ENCODE measurements around the gene NINJ2. TPM values are rescaled to one million over a fixed set of nuclear protein-coding genes. Genes with fewer than 3 reads are reported as not detected.
A peak's percentile ranks its signal among the peaks of the same experiment; 100 is the strongest.
"Not testable (repeated sequence)": the region's sequence is repeated elsewhere in the genome, so short reads cannot be mapped to it uniquely, and the experiment has no call there.

NINJ2 gene
- 10 to 100 TPM in 1 of 2 donors, 1 to 10 TPM in 1; 3.3 to 10.9 TPM for polyA plus RNA-seq

- no peak within 1 kb of the TSS for H3K4me3 ChIP-seq (ENCODE audit: low read depth in 1 of 2, low read length in 2 of 2)
- H3K27me3 ChIP-seq (ENCODE audit: control insufficient read depth in 1 of 2, insufficient read depth in 2 of 2, low read length in 2 of 2), result no peaks in the 10 kb centered on the region
Observed at GRCh38 chr12:663293-663871, at the start of gene NINJ2. Gene NINJ2 (minus strand): TSS chr12:663445. CDS start chr12:663360, 85 bp downstream.

GRCh38 chr12:712172-712863 is 49.1 kb upstream of the NINJ2 start:
- Histone ChIP-seq H3K9me3 (ENCODE audit: control insufficient read depth in 2 of 2, insufficient read depth in 1 of 2, low read depth in 1 of 2, low read length in 1 of 2) (no peaks in the 10 kb centered on the region), H3K36me3 (ENCODE audit: control insufficient read depth in 2 of 2, insufficient read depth in 2 of 2, low read length in 1 of 2) (no peaks in the 10 kb centered on the region), H3K4me1 (ENCODE audit: control insufficient read depth in 2 of 2, insufficient read depth in 2 of 2, low read length in 1 of 2) (no peaks in the 10 kb centered on the region), H3K27me3 (ENCODE audit: control insufficient read depth in 1 of 2, insufficient read depth in 2 of 2, low read length in 2 of 2) (no peaks in the 10 kb centered on the region), H3K4me3 (ENCODE audit: low read depth in 1 of 2, low read length in 2 of 2) (no peak overlapping the region), H3K27ac (ENCODE audit: low read depth in 2 of 2, low read length in 1 of 2) (no peak overlapping the region)
- 44 to 51% methylated on average over 8 of the region's 8 CpGs for WGBS, 2 donors

More at GRCh38 chr12:663293-663871, at the start of gene NINJ2:
- Histone ChIP-seq H3K27ac (ENCODE audit: low read depth in 2 of 2, low read length in 1 of 2) (peak within 1 kb of the TSS; percentile 30 to 40), H3K36me3 (ENCODE audit: control insufficient read depth in 2 of 2, insufficient read depth in 2 of 2, low read length in 1 of 2) (no peaks in the 10 kb centered on the region), H3K9me3 (ENCODE audit: control insufficient read depth in 2 of 2, insufficient read depth in 1 of 2, low read depth in 1 of 2, low read length in 1 of 2) (no peaks in the 10 kb centered on the region), H3K4me1 (ENCODE audit: control insufficient read depth in 2 of 2, insufficient read depth in 2 of 2, low read length in 1 of 2) (peaks cover 0 to 6% of the 10 kb centered on the region in 2 donors)
- 62 to 71% methylated on average over 17 of the region's 17 CpGs for WGBS, 2 donors

GRCh38 chr12:709455-710020 is 46.3 kb upstream of the NINJ2 start:
- Histone ChIP-seq H3K27me3 (ENCODE audit: control insufficient read depth in 1 of 2, insufficient read depth in 2 of 2, low read length in 2 of 2) (no peaks in the 10 kb centered on the region), H3K9me3 (ENCODE audit: control insufficient read depth in 2 of 2, insufficient read depth in 1 of 2, low read depth in 1 of 2, low read length in 1 of 2) (no peaks in the 10 kb centered on the region), H3K4me1 (ENCODE audit: control insufficient read depth in 2 of 2, insufficient read depth in 2 of 2, low read length in 1 of 2) (no peaks in the 10 kb centered on the region), H3K36me3 (ENCODE audit: control insufficient read depth in 2 of 2, insufficient read depth in 2 of 2, low read length in 1 of 2) (no peaks in the 10 kb centered on the region), H3K27ac (ENCODE audit: low read depth in 2 of 2, low read length in 1 of 2) (no peak overlapping the region), H3K4me3 (ENCODE audit: low read depth in 1 of 2, low read length in 2 of 2) (no peak overlapping the region)
- WGBS, 2 donors, result 90 to 94% methylated on average over 7 of the region's 7 CpGs

- H3K4me1 ChIP-seq (ENCODE audit: control insufficient read depth in 2 of 2, insufficient read depth in 2 of 2, low read length in 1 of 2); H3K4me3 ChIP-seq (ENCODE audit: low read depth in 1 of 2, low read length in 2 of 2); H3K27ac ChIP-seq (ENCODE audit: low read depth in 2 of 2, low read length in 1 of 2); H3K9me3 ChIP-seq (ENCODE audit: control insufficient read depth in 2 of 2, insufficient read depth in 1 of 2, low read depth in 1 of 2, low read length in 1 of 2); H3K27me3 ChIP-seq (ENCODE audit: control insufficient read depth in 1 of 2, insufficient read depth in 2 of 2, low read length in 2 of 2); H3K36me3 ChIP-seq (ENCODE audit: control insufficient read depth in 2 of 2, insufficient read depth in 2 of 2, low read length in 1 of 2): not testable (repeated sequence)
- WGBS, 2 donors, result 79 to 82% methylated on average over 2 to 3 of the region's 3 CpGs
Observed at GRCh38 chr12:708084-708483, 44.8 kb upstream of the NINJ2 start.

GRCh38 chr12:704516-705242 is 41.4 kb upstream of the NINJ2 start:
- Histone ChIP-seq H3K9me3 (ENCODE audit: control insufficient read depth in 2 of 2, insufficient read depth in 1 of 2, low read depth in 1 of 2, low read length in 1 of 2) (no peaks in the 10 kb centered on the region), H3K36me3 (ENCODE audit: control insufficient read depth in 2 of 2, insufficient read depth in 2 of 2, low read length in 1 of 2) (no peaks in the 10 kb centered on the region), H3K27me3 (ENCODE audit: control insufficient read depth in 1 of 2, insufficient read depth in 2 of 2, low read length in 2 of 2) (no peaks in the 10 kb centered on the region), H3K4me3 (ENCODE audit: low read depth in 1 of 2, low read length in 2 of 2) (no peak overlapping the region), H3K4me1 (ENCODE audit: control insufficient read depth in 2 of 2, insufficient read depth in 2 of 2, low read length in 1 of 2) (no peaks in the 10 kb centered on the region), H3K27ac (ENCODE audit: low read depth in 2 of 2, low read length in 1 of 2) (no peak overlapping the region)
- 87 to 91% methylated on average over 5 of the region's 5 CpGs for WGBS, 2 donors

- WGBS, 2 donors, result 73 to 82% methylated on average over 11 of the region's 11 CpGs
- H3K9me3 ChIP-seq (ENCODE audit: control insufficient read depth in 2 of 2, insufficient read depth in 1 of 2, low read depth in 1 of 2, low read length in 1 of 2), result peaks cover 0 to 3% of the 10 kb centered on the region in 2 donors
- no peak overlapping the region for H3K27ac ChIP-seq (ENCODE audit: low read depth in 2 of 2, low read length in 1 of 2)
- no peaks in the 10 kb centered on the region for H3K27me3 ChIP-seq (ENCODE audit: control insufficient read depth in 1 of 2, insufficient read depth in 2 of 2, low read length in 2 of 2)
- H3K4me1 ChIP-seq (ENCODE audit: control insufficient read depth in 2 of 2, insufficient read depth in 2 of 2, low read length in 1 of 2), result no peaks in the 10 kb centered on the region
- H3K4me3 ChIP-seq (ENCODE audit: low read depth in 1 of 2, low read length in 2 of 2), result no peak overlapping the region
- H3K36me3 ChIP-seq (ENCODE audit: control insufficient read depth in 2 of 2, insufficient read depth in 2 of 2, low read length in 1 of 2), result no peaks in the 10 kb centered on the region
Observed at GRCh38 chr12:701896-702539, 38.8 kb upstream of the NINJ2 start.

- H3K27me3 ChIP-seq (ENCODE audit: control insufficient read depth in 1 of 2, insufficient read depth in 2 of 2, low read length in 2 of 2), result no peaks in the 10 kb centered on the region
- no peaks in the 10 kb centered on the region for H3K4me1 ChIP-seq (ENCODE audit: control insufficient read depth in 2 of 2, insufficient read depth in 2 of 2, low read length in 1 of 2)
- 79 to 80% methylated on average over 4 of the region's 4 CpGs for WGBS, 2 donors
- no peaks in the 10 kb centered on the region for H3K36me3 ChIP-seq (ENCODE audit: control insufficient read depth in 2 of 2, insufficient read depth in 2 of 2, low read length in 1 of 2)
- peaks cover 0 to 7% of the 10 kb centered on the region in 2 donors for H3K9me3 ChIP-seq (ENCODE audit: control insufficient read depth in 2 of 2, insufficient read depth in 1 of 2, low read depth in 1 of 2, low read length in 1 of 2)
- H3K4me3 ChIP-seq (ENCODE audit: low read depth in 1 of 2, low read length in 2 of 2), result no peak overlapping the region
- H3K27ac ChIP-seq (ENCODE audit: low read depth in 2 of 2, low read length in 1 of 2), result no peak overlapping the region
Observed at GRCh38 chr12:700016-700415, 36.8 kb upstream of the NINJ2 start.

GRCh38 chr12:698222-698621 is 35.0 kb upstream of the NINJ2 start:
- not testable (repeated sequence) for H3K9me3 ChIP-seq (ENCODE audit: control insufficient read depth in 2 of 2, insufficient read depth in 1 of 2, low read depth in 1 of 2, low read length in 1 of 2); H3K36me3 ChIP-seq (ENCODE audit: control insufficient read depth in 2 of 2, insufficient read depth in 2 of 2, low read length in 1 of 2); H3K4me1 ChIP-seq (ENCODE audit: control insufficient read depth in 2 of 2, insufficient read depth in 2 of 2, low read length in 1 of 2); H3K27ac ChIP-seq (ENCODE audit: low read depth in 2 of 2, low read length in 1 of 2); H3K4me3 ChIP-seq (ENCODE audit: low read depth in 1 of 2, low read length in 2 of 2); H3K27me3 ChIP-seq (ENCODE audit: control insufficient read depth in 1 of 2, insufficient read depth in 2 of 2, low read length in 2 of 2)
- 92% methylated on average over 4 of the region's 4 CpGs for WGBS, 2 donors

- Histone ChIP-seq H3K4me1 (ENCODE audit: control insufficient read depth in 2 of 2, insufficient read depth in 2 of 2, low read length in 1 of 2) (peaks cover 1% of the 10 kb centered on the region in 2 donors), H3K36me3 (ENCODE audit: control insufficient read depth in 2 of 2, insufficient read depth in 2 of 2, low read length in 1 of 2) (no peaks in the 10 kb centered on the region), H3K9me3 (ENCODE audit: control insufficient read depth in 2 of 2, insufficient read depth in 1 of 2, low read depth in 1 of 2, low read length in 1 of 2) (peaks cover 0 to 7% of the 10 kb centered on the region in 2 donors), H3K27me3 (ENCODE audit: control insufficient read depth in 1 of 2, insufficient read depth in 2 of 2, low read length in 2 of 2) (no peaks in the 10 kb centered on the region), H3K27ac (ENCODE audit: low read depth in 2 of 2, low read length in 1 of 2) (no peak overlapping the region), H3K4me3 (ENCODE audit: low read depth in 1 of 2, low read length in 2 of 2) (no peak overlapping the region)
- WGBS, 2 donors, result 76 to 80% methylated on average over 2 of the region's 2 CpGs
Observed at GRCh38 chr12:697481-697880, 34.2 kb upstream of the NINJ2 start.

Data from esophagus (tissue), 2 donors.